K562 (cell line): ENCODE measurements around the gene AQP1. TPM values are rescaled to one million over a fixed set of nuclear protein-coding genes. Genes with fewer than 3 reads are reported as not detected.

Experiments used
- ATAC-seq: fragments of 200-7000 bp; cut with Tn5 transposase; 3 replicates; pipeline ENCODE4 v1.9.1; 2020; ENCODE audit warnings: moderate library complexity
- BruUV-seq: library from RNA; stranded (reverse); fragments of 400-500 nt; replicated peaks from 2 replicates; lab custom pipeline; 2021; lab: Mats Ljungman, UMichigan
- CTCF ChIA-PET: fragments of 300-600 bp; formaldehyde crosslinking; extraction: SDS; loops from one replicate; lab custom pipeline; 2021; ENCODE audit warnings: low intra/inter-chr PET ratio; lab: Yijun Ruan, JAX
- POLR2A ChIA-PET: fragments of 300-600, 350-650 bp; sonication (Branson Sonifier 250); formaldehyde crosslinking; extraction: SDS; loops from one replicate; lab custom pipeline; 2021; ENCODE audit warnings: antibody characterized with exemption, inconsistent platforms; lab: Yijun Ruan, JAX
- DNase-seq, 4 experiments: peaks; one replicate each; pipeline versions ENCODE4 v3.0.0 to v3.0.0-alpha.2; 2011 to 2018; ENCODE audit warnings: low spot score in 3 of 4, mixed read lengths in 3 of 4; ENCODE audit errors: extremely low read depth in 1 of 4
- FAIRE-seq: peaks from 2 replicates; lab custom pipeline; 2011; peaks lifted over from hg19 to GRCh38; lab: Jason Lieb, UNC
- H2AFZ ChIP-seq: 2 replicates; pipeline ENCODE4 v1.6.0; 2011; ENCODE audit warnings: low read depth, low read length, control low read depth, inconsistent platforms
- H3K27ac ChIP-seq: fragments of 200-600 bp; 3 replicates; pipeline ENCODE4 v1.8.0; 2011; ENCODE audit warnings: low read depth, mild to moderate bottlenecking, control low read depth, inconsistent platforms, low read length, moderate library complexity, mixed read lengths; ENCODE audit errors: extremely low read depth
- H3K27me3 ChIP-seq, 2 experiments: fragments of 300-600 bp in 1 of 2; 2 replicates in 1 of 2; 3 replicates in 1 of 2; pipeline versions ENCODE4 v1.6.0 to v1.8.0; 2011; ENCODE audit warnings: inconsistent platforms in 2 of 2, low read length in 2 of 2, mild to moderate bottlenecking in 1 of 2, mixed read lengths in 1 of 2, moderate library complexity in 1 of 2; ENCODE audit not compliant: control insufficient read depth in 2 of 2, insufficient read depth in 2 of 2
- H3K36me3 ChIP-seq: fragments of 300-600 bp; 3 replicates; pipeline ENCODE4 v1.8.0; 2011; ENCODE audit warnings: mild to moderate bottlenecking, low read length, inconsistent platforms; ENCODE audit not compliant: control insufficient read depth, insufficient read depth
- H3K4me1 ChIP-seq, 2 experiments: fragments of 200-600 bp in 1 of 2; replicated peaks in 1 of 2; 2 replicates in 1 of 2; 3 replicates in 1 of 2; pipeline versions ENCODE4 v1.5.1 to v1.8.0; 2011; ENCODE audit warnings: inconsistent platforms in 2 of 2, low read length in 2 of 2, mild to moderate bottlenecking in 1 of 2, mixed read lengths in 1 of 2, moderate library complexity in 1 of 2; ENCODE audit not compliant: control insufficient read depth in 2 of 2, insufficient read depth in 2 of 2
- H3K4me2 ChIP-seq: 2 replicates; pipeline ENCODE4 v1.6.1; 2011; ENCODE audit warnings: low read length, control low read depth, inconsistent platforms, mixed read lengths; ENCODE audit not compliant: insufficient read depth
- H3K4me3 ChIP-seq: fragments of 200-600 bp; sonication (generic), shearing (Covaris generic); 2 replicates; pipeline ENCODE4 v1.5.1; 2016; ENCODE audit warnings: control low read depth, inconsistent platforms
- H3K79me2 ChIP-seq: fragments of 200-600 bp; 3 replicates; pipeline ENCODE4 v1.8.0; 2011; ENCODE audit warnings: low read length, inconsistent platforms; ENCODE audit not compliant: control insufficient read depth, insufficient read depth
- H3K9ac ChIP-seq, 2 experiments: 2 replicates each; pipeline versions ENCODE4 v1.6.0 to v1.6.1; 2011; ENCODE audit warnings: low read depth in 2 of 2, low read length in 2 of 2, control low read depth in 1 of 2, inconsistent platforms in 1 of 2, mild to moderate bottlenecking in 1 of 2, mixed read lengths in 1 of 2; ENCODE audit not compliant: insufficient read depth in 1 of 2
- H3K9me1 ChIP-seq: one replicate; pipeline ENCODE4 v1.6.0; 2011; ENCODE audit warnings: inconsistent platforms, mild to moderate bottlenecking, low read length, moderate library complexity; ENCODE audit not compliant: control insufficient read depth, insufficient read depth
- H3K9me3 ChIP-seq: replicated peaks from 2 replicates; pipeline ENCODE4 v1.5.1; 2011; ENCODE audit warnings: low read depth, low read length, inconsistent platforms; ENCODE audit not compliant: control insufficient read depth, insufficient read depth
- H4K20me1 ChIP-seq: replicated peaks from 2 replicates; pipeline ENCODE4 v1.6.1; 2011; ENCODE audit warnings: low read length, inconsistent platforms, mixed read lengths; ENCODE audit not compliant: control insufficient read depth, insufficient read depth
- NCOA6 ChIP-seq: fragments of 450-650 bp; IDR thresholded peaks from 2 replicates; pipeline ENCODE4 v1.6.1; 2017; ENCODE audit warnings: mild to moderate bottlenecking
- RBM17 ChIP-seq: fragments of 200-400 bp; formaldehyde crosslinking; IDR thresholded peaks from 2 replicates; pipeline ENCODE4 v1.6.1; 2017; ENCODE audit warnings: low read depth, mild to moderate bottlenecking, low read length, borderline replicate concordance
- SUPT5H ChIP-seq: fragments of 450-650 bp; IDR thresholded peaks from 2 replicates; pipeline ENCODE4 v1.6.1; 2016
- THRAP3 ChIP-seq: fragments of 450-650 bp; IDR thresholded peaks from 2 replicates; pipeline ENCODE4 v1.6.1; 2016; ENCODE audit warnings: mild to moderate bottlenecking, inconsistent platforms, borderline replicate concordance
- ZBTB7A ChIP-seq: IDR thresholded peaks from 2 replicates; pipeline ENCODE4 v1.6.1; 2011; ENCODE audit warnings: low read depth, mild to moderate bottlenecking, low read length, moderate library complexity, borderline replicate concordance; ENCODE audit not compliant: control insufficient read depth
- ZNF133 ChIP-seq: fragments of 250-450 bp; sonication (Bioruptor Pico); IDR thresholded peaks from 2 replicates; pipeline ENCODE4 v1.4.0; 2020; ENCODE audit warnings: mild to moderate bottlenecking
- WGBS: fragments of 100-300 bp; shearing (Covaris generic); methylation state at CpG from one replicate; pipeline ENCODE4 v1.1.6; 2016; ENCODE audit warnings: low coverage, mixed read lengths; ENCODE audit not compliant: insufficient coverage; ENCODE audit errors: missing lambda C conversion rate; 5-methylcytosine and 5-hydroxymethylcytosine counted together
- in situ Hi-C: fragments of 300-500 bp; cut with MboI; formaldehyde crosslinking; loops from 4 replicates; pipeline ENCODE4 v1.15.0; 2018; ENCODE audit warnings: inconsistent platforms, mixed read lengths
- intact Hi-C: fragments of 100-400 bp; cut with micrococcal nuclease; formaldehyde crosslinking; loops from 2 replicates; pipeline ENCODE4 v1.14.2; 2022
- polyA plus RNA-seq, 8 experiments: library from polyadenylated mRNA; depleted of rRNA in 4 of 8; stranded (reverse) in 5 of 8; unstranded in 3 of 8; fragments of >200 nt; fragmentation: Nextera tagmentation in 2 of 8; fragmentation: Illumina TruSeq in 1 of 8; extraction: Ambion mirVana in 2 of 8; extraction: Trizol in 1 of 8; gene quantifications; 2 replicates each; pipeline versions ENCODE4 v1.2.1 to v1.2.3, GENCODE V29; 2011 to 2014; ENCODE audit warnings: inconsistent platforms in 1 of 8, missing spikeins in 1 of 8
- total RNA-seq, 7 experiments: library from RNA; depleted of rRNA in 6 of 7; stranded (reverse); fragments of >200 nt in 6 of 7; fragmentation: Illumina TruSeq in 2 of 7; extraction: Trizol in 2 of 7; gene quantifications; 2 replicates each; pipeline versions ENCODE4 v1.2.1 to v1.2.3, GENCODE V29; 2011 to 2021; ENCODE audit warnings: low replicate concordance in 1 of 7
- TF ChIP-seq, protein P1 (sequence below): sonication (generic); IDR thresholded peaks from 2 replicates; pipeline ENCODE4 v1.6.1; 2016
- TF ChIP-seq, protein P2 (sequence below): sonication (generic); formaldehyde crosslinking; IDR thresholded peaks from 2 replicates; pipeline ENCODE4 v1.8.0; 2022; ENCODE audit warnings: missing genetic modification reagents, mild to moderate bottlenecking, moderate library complexity, borderline replicate concordance
- TF ChIP-seq, protein P3 (sequence below), 2 experiments: fragments of 450-650 bp; IDR thresholded peaks; 2 replicates each; pipeline ENCODE4 v1.6.1; 2018; ENCODE audit warnings: mild to moderate bottlenecking in 2 of 2, low read depth in 1 of 2; ENCODE audit not compliant: partially characterized antibody in 2 of 2
- TF ChIP-seq, protein P4 (sequence below): fragments of 450-650 bp; IDR thresholded peaks from 2 replicates; pipeline ENCODE4 v1.6.1; 2016; ENCODE audit warnings: mild to moderate bottlenecking

The AQP1 gene
- total and polyA plus RNA-seq, 9 of the 15 experiments (the other 6 are each of a cell fraction or from before 2014, with no cell fraction given): 0.18 to 12.6 (median 4.1) TPM

DNA sequence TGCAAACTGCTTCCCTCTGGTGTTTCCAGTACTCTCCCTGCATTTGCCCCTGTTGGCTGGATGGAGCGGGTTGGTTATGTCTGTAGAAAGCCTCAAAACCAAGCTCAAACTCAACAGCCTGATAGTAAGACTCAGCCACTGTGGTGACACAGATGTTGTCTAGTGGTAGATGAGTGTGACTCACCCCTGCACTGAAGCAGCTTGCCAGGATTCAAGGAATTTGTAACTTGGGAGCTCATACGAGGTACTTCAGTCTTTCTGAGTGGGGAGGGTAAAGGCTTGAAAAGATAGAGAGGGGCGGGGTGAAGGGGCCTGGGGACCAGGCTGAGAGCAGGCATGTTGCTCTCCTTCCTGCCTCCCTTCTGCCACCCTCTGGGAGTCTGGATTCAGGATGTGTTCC lies 22.9 kb upstream of the AQP1 start (continued):
- TF ChIP-seq ZBTB7A (no peak), THRAP3 (no peak)
- TF ChIP-seq, protein P1, sequence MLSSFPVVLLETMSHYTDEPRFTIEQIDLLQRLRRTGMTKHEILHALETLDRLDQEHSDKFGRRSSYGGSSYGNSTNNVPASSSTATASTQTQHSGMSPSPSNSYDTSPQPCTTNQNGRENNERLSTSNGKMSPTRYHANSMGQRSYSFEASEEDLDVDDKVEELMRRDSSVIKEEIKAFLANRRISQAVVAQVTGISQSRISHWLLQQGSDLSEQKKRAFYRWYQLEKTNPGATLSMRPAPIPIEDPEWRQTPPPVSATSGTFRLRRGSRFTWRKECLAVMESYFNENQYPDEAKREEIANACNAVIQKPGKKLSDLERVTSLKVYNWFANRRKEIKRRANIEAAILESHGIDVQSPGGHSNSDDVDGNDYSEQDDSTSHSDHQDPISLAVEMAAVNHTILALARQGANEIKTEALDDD: 0 out of 2 replicates have a peak, but pooled peaks have one; percentile 24

DNA sequence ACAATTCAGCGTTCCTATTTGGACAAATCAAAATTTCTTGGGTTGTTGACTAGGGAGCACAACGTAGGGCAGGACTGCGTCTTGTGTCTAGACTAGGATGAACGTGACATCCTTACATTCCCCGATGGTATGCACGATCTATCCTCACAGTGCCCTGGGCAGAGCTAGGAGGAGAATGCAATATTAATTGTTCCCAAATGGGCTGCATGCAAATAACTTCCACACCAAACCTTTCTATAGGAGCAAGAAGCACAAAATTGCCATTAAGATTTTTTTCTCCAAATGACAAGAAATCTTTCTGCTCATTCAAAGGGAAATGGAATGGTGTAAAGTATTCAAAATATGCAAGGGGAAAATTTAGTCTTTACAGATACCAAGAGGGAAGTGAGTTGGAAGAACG lies 21.4 kb upstream of the AQP1 start:
- Histone ChIP-seq H3K9ac (no peak overlapping the region), H3K27me3 (no peaks in the 10 kb centered on the region), H3K4me3 (no peak overlapping the region), H2AFZ (no peak overlapping the region), H3K79me2 (no peaks in the 10 kb centered on the region), H3K4me1 (peaks cover under 1 to 16% of the 10 kb centered on the region in 2 experiments; a peak in 3 of 5 replicates), H3K36me3 (no peaks in the 10 kb centered on the region), H3K9me1 (no peaks in the 10 kb centered on the region), H3K9me3 (no peaks in the 10 kb centered on the region), H3K27ac (no peak overlapping the region), H4K20me1 (no peaks in the 10 kb centered on the region), H3K4me2 (no peak overlapping the region)
- in situ Hi-C loops (loop anchor here (5.0 kb wide), 1 partner anchor 82 kb away; no protein-coding TSS in a partner anchor), intact Hi-C loops (loop anchor here (10.0 kb wide), 1 partner anchor 85 kb away; no protein-coding TSS in a partner anchor)
- BruUV-seq: no TSS peak
- no peak for DNase-seq
- ChIA-PET CTCF (interaction anchor here (0.5 kb wide), 1 partner anchor 93 kb away, joined by 3 read pairs; no protein-coding TSS in a partner anchor), POLR2A (no interaction called here)
- no peak for ATAC-seq
- WGBS: 59% methylated on average over 7 of the region's 7 CpGs
- peak; percentile 60 for FAIRE-seq
- TF ChIP-seq ZNF133 (CRISPR knock-in tag) (no peak), RBM17 (no peak), NCOA6 (no peak), SUPT5H (no peak)
- TF ChIP-seq, protein P2, sequence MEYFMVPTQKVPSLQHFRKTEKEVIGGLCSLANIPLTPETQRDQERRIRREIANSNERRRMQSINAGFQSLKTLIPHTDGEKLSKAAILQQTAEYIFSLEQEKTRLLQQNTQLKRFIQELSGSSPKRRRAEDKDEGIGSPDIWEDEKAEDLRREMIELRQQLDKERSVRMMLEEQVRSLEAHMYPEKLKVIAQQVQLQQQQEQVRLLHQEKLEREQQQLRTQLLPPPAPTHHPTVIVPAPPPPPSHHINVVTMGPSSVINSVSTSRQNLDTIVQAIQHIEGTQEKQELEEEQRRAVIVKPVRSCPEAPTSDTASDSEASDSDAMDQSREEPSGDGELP (CRISPR knock-in tag): no peak
- TF ChIP-seq, protein P3, sequence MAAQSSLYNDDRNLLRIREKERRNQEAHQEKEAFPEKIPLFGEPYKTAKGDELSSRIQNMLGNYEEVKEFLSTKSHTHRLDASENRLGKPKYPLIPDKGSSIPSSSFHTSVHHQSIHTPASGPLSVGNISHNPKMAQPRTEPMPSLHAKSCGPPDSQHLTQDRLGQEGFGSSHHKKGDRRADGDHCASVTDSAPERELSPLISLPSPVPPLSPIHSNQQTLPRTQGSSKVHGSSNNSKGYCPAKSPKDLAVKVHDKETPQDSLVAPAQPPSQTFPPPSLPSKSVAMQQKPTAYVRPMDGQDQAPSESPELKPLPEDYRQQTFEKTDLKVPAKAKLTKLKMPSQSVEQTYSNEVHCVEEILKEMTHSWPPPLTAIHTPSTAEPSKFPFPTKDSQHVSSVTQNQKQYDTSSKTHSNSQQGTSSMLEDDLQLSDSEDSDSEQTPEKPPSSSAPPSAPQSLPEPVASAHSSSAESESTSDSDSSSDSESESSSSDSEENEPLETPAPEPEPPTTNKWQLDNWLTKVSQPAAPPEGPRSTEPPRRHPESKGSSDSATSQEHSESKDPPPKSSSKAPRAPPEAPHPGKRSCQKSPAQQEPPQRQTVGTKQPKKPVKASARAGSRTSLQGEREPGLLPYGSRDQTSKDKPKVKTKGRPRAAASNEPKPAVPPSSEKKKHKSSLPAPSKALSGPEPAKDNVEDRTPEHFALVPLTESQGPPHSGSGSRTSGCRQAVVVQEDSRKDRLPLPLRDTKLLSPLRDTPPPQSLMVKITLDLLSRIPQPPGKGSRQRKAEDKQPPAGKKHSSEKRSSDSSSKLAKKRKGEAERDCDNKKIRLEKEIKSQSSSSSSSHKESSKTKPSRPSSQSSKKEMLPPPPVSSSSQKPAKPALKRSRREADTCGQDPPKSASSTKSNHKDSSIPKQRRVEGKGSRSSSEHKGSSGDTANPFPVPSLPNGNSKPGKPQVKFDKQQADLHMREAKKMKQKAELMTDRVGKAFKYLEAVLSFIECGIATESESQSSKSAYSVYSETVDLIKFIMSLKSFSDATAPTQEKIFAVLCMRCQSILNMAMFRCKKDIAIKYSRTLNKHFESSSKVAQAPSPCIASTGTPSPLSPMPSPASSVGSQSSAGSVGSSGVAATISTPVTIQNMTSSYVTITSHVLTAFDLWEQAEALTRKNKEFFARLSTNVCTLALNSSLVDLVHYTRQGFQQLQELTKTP (IDR thresholded peaks at IDR 0.05; ENCODE audit: low read depth in 1 of 2, partially characterized antibody in 2 of 2): no peak
- TF ChIP-seq, protein P4, sequence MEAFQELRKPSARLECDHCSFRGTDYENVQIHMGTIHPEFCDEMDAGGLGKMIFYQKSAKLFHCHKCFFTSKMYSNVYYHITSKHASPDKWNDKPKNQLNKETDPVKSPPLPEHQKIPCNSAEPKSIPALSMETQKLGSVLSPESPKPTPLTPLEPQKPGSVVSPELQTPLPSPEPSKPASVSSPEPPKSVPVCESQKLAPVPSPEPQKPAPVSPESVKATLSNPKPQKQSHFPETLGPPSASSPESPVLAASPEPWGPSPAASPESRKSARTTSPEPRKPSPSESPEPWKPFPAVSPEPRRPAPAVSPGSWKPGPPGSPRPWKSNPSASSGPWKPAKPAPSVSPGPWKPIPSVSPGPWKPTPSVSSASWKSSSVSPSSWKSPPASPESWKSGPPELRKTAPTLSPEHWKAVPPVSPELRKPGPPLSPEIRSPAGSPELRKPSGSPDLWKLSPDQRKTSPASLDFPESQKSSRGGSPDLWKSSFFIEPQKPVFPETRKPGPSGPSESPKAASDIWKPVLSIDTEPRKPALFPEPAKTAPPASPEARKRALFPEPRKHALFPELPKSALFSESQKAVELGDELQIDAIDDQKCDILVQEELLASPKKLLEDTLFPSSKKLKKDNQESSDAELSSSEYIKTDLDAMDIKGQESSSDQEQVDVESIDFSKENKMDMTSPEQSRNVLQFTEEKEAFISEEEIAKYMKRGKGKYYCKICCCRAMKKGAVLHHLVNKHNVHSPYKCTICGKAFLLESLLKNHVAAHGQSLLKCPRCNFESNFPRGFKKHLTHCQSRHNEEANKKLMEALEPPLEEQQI: no peak
